Eye (tissue), 1 donor: ENCODE data around the gene RSF1.

Experiments used
- DNase-seq: peaks from one replicate; pipeline ENCODE4 v3.0.0-alpha.2; 2015

The RSF1 gene

DNA sequence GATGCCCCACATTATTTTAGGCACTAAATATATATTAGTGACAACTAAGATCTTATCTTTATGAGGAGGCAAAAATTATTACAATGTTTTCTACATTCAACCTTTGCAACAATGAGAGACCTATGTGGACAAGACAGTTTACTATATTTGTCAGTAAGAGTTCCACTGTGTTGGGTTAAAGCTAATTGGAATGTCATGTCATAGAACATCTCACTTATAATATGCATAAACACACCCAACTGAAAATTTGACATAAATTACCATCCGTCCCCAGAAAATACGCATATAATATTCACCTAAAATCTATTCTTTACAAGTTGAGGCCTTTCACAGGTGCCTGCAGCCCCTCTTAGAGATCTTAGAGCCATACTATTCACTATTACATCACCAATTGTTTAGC is 84.0 kb downstream of the RSF1 start:
- DNase-seq = no peak

GRCh38 chr11:77734890-77735289 is 85.6 kb downstream of the RSF1 start:
- no peak for DNase-seq

DNA sequence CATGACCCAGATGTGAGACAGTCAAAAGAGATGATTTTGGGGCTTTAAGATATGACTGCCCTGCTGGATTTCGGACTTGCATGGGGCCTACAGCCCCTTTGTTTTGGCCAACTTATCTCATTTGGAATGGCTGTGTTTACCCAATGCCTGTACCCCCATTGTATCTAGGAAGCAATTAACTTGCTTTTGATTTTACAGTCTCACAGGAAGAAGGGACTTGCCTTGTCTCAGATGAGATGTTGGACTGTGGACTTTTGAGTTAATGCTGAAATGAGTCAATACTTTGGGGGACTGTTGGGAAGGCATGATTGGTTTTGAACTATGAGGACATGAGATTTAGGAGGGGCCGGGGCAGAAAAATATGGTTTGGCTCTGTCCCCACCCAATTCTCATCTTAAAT is 88.4 kb downstream of the RSF1 start:
- no peak for DNase-seq

GRCh38 chr11:77730789-77731188 is 89.7 kb downstream of the RSF1 start:
- DNase-seq = no peak

DNA sequence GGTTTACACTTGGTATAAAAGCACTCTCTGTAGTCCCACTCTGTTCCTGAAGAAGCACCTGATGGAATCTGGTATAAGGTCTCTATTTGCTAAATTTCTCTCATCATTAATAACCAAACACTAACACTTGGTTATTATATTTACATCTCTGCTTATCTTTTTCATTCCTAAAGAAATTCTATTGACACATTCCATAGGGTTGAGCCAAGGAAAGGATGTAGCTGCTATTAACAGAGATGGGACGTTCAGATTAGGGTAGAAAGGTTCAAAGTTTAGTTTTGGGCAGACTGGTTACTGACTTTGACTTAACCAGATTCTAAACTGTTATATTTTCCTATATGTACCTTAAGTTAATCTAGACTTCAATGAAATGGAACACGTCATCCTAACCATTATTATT is 91.5 kb downstream of the RSF1 start:
- no peak for DNase-seq

DNA sequence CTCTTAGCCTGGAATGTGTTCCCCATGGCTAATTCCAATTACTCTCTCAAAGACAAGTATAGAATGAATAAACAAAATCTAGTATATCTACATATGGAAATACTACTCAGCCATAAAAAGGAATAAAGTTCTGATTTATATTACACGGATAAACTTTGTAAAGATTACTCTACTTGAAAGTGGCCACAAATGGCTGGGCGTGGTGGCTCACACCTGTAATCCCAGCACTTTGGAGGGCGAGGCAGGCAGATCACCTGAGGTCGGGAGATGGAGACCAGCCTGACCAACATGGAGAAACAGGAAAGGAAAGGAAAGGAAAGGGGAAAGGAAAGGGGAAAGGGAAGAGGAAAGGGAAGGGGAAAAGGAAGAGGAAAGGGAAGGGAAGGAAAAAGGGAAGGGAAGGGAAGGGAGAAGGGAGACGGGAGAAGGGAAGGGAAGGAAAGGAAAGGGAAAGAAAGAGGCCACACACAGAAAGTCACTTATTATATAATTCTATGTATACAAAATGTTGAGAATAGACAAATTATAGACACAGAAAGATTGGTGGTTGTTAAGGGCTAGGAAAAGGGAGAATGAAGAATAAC is 92.2 kb downstream of the RSF1 start:
- no peak for DNase-seq

- peak; percentile 7 for DNase-seq
Measured at GRCh38 chr11:77726524-77726923, 94.0 kb downstream of the RSF1 start.

- DNase-seq = no peak
Measured at GRCh38 chr11:77725433-77725832, 95.1 kb downstream of the RSF1 start.

DNA sequence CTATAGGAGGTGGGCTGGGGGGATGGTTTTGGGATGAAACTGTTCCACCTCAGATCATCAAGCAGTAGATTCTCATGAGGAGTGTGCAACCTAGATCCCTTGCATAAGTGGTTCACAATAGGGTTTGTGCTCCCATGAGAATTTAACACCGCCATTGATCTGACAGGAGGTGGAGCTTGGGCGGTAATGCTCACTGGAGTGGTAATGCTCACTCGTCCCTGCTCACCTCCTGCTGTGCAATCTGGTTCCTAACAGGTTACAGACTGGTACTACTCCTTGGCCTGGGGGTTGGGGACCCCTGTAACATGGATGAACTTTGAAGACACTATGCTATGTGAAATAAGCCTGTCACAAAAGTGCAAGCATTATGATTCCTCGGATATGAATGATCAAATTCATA is 95.9 kb downstream of the RSF1 start:
- DNase-seq = peak; percentile 78

DNA sequence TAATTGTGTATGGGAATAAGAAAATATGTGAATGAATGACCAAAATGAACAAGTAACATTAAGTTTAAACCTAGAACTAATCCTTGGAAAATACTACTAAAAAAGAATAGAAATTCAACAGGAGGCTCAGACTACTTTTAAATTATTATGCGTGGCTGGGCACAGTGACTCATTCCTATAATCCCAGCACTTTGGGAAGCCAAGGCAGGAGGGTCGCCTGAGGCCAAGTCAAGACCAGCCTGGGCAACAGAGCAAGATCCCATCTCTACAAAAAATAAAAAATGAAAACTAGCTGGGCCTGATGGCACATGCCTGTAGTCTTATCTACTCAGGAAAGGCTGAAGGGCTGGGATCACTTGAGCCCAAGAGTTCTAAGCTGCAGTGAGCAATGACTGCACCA is 97.5 kb downstream of the RSF1 start:
- no peak for DNase-seq

DNA sequence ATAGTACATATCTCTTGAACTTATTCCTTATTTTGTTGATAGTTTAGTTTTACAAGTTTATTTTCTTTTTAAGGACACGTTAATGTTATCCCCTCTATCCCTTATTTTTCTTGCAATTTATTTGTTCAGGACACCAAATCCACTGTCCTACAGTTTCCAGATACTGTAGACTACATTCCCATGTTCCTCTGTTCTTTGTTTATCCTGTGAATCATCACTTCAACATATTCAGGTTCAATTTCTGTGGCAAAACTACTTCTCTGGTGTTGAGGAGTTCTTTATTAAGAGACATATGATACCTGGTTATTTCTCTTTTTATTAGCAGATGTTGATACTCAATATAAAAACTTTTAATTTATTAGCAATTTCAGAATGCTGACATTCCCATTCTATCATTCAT is 110.2 kb downstream of the RSF1 start:
- DNase-seq = no peak

DNA sequence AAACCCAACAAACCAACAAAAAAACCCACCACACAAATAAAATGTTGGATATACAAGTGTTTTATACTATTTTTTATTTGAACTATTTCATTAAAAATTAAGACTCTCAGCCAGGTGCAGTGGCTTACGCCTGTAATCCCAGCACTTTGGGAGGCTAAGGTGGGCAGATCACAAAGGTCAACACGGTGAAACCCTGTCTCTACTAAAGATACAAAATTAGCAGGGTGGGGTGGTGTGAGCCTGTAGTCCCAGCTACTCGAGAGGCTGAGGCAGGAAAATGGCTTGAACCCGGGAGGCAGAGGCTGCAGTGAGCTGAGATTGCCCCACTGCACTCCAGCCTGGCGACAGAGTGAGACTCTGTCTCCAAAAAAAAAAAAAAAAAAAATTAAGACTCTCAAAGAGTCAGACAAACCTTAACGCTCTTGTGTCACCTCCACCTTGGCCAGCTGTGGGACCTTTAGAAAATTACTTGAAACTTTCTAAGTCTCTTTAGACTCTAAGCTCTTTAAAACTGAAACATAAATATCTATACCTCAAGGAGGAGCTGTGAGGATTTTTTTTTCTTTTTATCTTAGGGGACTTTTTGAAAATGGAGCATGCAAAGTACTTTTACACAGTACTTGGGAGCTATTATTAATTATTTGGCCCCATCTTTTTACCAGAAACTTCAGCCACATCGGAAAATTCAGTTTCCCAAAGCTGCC is 114.5 kb downstream of the RSF1 start:
- DNase-seq = no peak

DNA sequence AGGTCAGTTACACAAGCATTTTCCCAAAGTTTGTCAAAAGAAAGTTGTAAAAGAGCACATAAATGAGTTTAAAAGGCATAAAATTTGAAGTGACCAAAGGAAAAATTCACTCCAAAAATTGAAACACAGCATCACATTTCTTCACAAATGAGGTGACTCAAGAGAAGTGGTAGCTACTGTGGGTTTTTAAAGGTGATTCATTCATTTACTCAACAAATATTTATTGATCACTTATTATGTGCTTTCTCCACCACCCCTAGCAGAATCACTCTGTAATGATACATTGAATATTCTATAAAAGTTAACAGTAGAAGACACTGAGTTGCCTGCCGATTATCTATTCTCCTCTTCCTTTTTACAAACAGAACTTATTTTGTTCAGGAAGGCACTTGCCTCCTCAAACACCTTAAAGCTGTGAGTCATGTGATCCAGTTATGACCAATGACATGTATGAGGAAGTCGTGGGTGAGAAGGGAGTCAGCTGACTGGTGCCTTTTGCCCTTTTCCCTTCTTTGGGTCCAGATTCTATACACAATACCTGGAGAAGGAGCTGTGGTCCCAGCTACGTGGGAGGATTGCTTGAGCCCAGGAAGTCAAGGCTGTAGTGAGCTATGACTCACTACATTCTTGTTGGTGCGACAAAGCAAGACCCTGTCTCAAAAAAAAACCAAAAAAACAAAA is 115.2 kb downstream of the RSF1 start:
- no peak for DNase-seq

GRCh38 chr11:77704029-77704428 is 116.5 kb downstream of the RSF1 start:
- DNase-seq = no peak

- no peak for DNase-seq
Measured at GRCh38 chr11:77699425-77699824, 121.1 kb downstream of the RSF1 start.

DNA sequence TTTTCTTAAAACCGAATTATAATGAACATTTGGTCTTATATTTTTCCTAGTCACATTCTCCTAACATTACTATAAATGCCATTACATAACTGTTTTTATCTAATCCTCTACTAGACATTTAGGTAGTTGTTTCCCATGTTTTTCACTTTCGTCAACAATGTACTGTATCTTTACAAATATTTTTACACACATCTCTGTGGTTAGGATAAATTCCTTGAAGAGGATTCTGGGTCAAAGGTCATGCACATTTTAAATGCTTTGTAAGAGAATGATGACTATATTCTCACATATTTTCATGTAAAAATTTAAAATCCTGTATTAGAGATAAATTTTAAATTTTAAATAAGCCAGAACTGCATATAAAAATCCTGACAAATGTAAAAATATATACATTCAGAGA is 121.6 kb downstream of the RSF1 start:
- no peak for DNase-seq

GRCh38 chr11:77697865-77698264 is 122.7 kb downstream of the RSF1 start:
- DNase-seq = no peak

GRCh38 chr11:77695417-77695816 is 125.1 kb downstream of the RSF1 start:
- no peak for DNase-seq

DNA sequence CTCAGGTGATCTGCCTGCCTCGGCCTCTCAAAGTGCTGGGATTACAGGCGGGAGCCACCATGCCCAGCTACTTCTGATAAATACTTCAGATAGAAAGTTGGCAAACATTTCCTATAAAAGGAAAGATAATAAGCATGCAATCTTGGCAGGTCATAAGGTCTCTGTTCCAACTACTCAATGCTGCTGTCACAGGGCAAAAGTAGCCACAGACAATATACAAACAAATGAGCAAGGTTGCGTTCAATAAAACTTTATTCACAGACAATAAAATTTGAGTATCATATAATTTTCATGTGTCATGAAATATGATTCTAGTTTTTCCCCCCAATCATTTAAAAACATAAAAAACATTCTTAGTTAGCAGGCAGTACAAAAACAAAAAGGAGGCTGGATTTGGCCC is 129.9 kb downstream of the RSF1 start:
- no peak for DNase-seq

DNA sequence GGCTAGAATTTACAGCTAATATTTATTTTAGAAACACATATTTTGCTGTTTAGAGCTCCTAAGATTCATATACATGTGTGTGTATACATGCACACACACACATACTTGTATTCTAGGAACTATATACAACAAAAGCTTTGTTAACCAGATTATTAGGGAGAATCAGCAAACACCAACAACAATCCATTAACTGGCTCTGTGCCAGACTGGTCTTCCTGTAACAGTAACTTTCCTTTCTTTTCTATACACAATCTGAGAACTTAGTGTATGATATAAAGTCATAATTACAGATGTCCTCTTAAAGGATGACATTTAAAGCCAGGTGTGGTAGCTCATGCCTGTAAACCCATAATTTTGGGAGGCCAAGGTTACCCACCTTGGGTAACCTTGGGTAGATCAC is 133.4 kb downstream of the RSF1 start:
- no peak for DNase-seq

- DNase-seq = no peak
Measured at GRCh38 chr11:77677138-77677537, 143.4 kb downstream of the RSF1 start.

- no peak for DNase-seq
Measured at GRCh38 chr11:77672264-77672663, 148.3 kb downstream of the RSF1 start.

DNA sequence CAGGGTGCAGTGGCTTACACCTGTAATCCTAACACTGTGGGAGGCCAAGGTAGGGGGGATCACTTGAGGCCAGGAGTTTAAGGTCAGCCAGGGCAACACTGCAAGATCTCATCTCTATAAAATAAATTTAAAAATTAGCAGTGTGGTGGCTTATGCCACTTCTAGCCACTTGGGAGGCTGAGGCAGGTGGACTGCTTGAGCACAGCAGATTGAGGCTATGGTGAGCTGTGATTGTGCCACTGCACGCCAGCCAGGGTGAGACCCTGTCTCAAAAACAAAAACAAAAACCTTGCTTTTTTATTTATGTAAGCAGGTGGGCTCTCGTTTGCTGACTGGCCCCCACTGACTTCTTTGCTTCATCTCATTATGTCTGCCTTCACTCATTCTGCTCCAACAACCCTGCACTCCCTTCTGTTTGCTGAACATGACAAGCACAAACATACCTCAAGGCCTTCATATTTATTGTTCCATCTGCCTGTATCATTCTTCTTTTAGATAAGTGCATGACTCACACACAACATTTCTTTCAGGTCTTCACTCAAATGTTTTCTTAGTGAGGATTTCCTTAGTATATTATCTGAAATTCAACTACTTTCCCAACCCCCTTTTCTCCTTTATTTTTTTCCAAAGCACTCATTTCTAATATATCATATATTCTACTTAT is 150.5 kb downstream of the RSF1 start:
- no peak for DNase-seq

- DNase-seq = no peak
Measured at GRCh38 chr11:77668760-77669159, 151.8 kb downstream of the RSF1 start.
